Measurements from ENCODE around the gene BLOC1S3.

BLOC1S3 gene

GRCh38 chr19:45177817-45178261 is 745 bp upstream of the BLOC1S3 start, which contains the start of gene TRAPPC6A:
TSS of gene TRAPPC6A (minus strand) at chr19:45178237. CDS start at chr19:45178218, 19 bp downstream.
- no peak for DNase-seq (ENCODE audit: extremely low spot score, insufficient read length, low read depth)
- no peak for FAIRE-seq

GRCh38 chr19:45179072-45179891 is 698 bp downstream of the BLOC1S3 start:
- DNase-seq (ENCODE audit: extremely low spot score, insufficient read length, low read depth) (no peak), FAIRE-seq (no peak)

- DNase-seq (ENCODE audit: extremely low spot score, insufficient read length, low read depth) (no peak), FAIRE-seq (no peak)
Measured at GRCh38 chr19:45179892-45180370, 1.3 kb downstream of the BLOC1S3 start.

- DNase-seq (ENCODE audit: extremely low spot score, insufficient read length, low read depth) = no peak
- FAIRE-seq = no peak
Measured at GRCh38 chr19:45180936-45181335, 2.4 kb downstream of the BLOC1S3 start.

GRCh38 chr19:45182758-45183157 is 4.2 kb downstream of the BLOC1S3 start:
- no peak for FAIRE-seq

GRCh38 chr19:45184115-45184514 is 5.5 kb downstream of the BLOC1S3 start:
- DNase-seq (ENCODE audit: extremely low spot score, insufficient read length, low read depth) = no peak
- FAIRE-seq = no peak

More at GRCh38 chr19:45182758-45183157, 4.2 kb downstream of the BLOC1S3 start:
- no peak for DNase-seq (ENCODE audit: extremely low spot score, insufficient read length, low read depth)

GRCh38 chr19:45186509-45187334 is 8.1 kb downstream of the BLOC1S3 start:
- FAIRE-seq (no peak), DNase-seq (ENCODE audit: extremely low spot score, insufficient read length, low read depth) (no peak)

- FAIRE-seq (peak; percentile 54), DNase-seq (ENCODE audit: extremely low spot score, insufficient read length, low read depth) (peak; percentile 47)
Measured at GRCh38 chr19:45187421-45188100, 9.0 kb downstream of the BLOC1S3 start.

GRCh38 chr19:45189971-45190370 is 11.4 kb downstream of the BLOC1S3 start:
- DNase-seq (ENCODE audit: extremely low spot score, insufficient read length, low read depth) (no peak), FAIRE-seq (no peak)

- FAIRE-seq = no peak
Measured at GRCh38 chr19:45191375-45191774, 12.8 kb downstream of the BLOC1S3 start.

GRCh38 chr19:45195764-45196163 is 17.2 kb downstream of the BLOC1S3 start:
- DNase-seq (ENCODE audit: extremely low spot score, insufficient read length, low read depth) (no peak), FAIRE-seq (no peak)

More at GRCh38 chr19:45191375-45191774, 12.8 kb downstream of the BLOC1S3 start:
- no peak for DNase-seq (ENCODE audit: extremely low spot score, insufficient read length, low read depth)

GRCh38 chr19:45200568-45200967 is 22.0 kb downstream of the BLOC1S3 start:
- FAIRE-seq (no peak), DNase-seq (ENCODE audit: extremely low spot score, insufficient read length, low read depth) (no peak)

- no peak for DNase-seq (ENCODE audit: extremely low spot score, insufficient read length, low read depth)
- FAIRE-seq = no peak
Measured at GRCh38 chr19:45202637-45203036, 24.1 kb downstream of the BLOC1S3 start.

GRCh38 chr19:45205810-45206209 is 27.2 kb downstream of the BLOC1S3 start:
- FAIRE-seq = no peak
- no peak for DNase-seq (ENCODE audit: extremely low spot score, insufficient read length, low read depth)

- FAIRE-seq (no peak), DNase-seq (ENCODE audit: extremely low spot score, insufficient read length, low read depth) (no peak)
Measured at GRCh38 chr19:45206328-45206727, 27.7 kb downstream of the BLOC1S3 start.

- FAIRE-seq (no peak), DNase-seq (ENCODE audit: extremely low spot score, insufficient read length, low read depth) (no peak)
Measured at GRCh38 chr19:45211751-45212381, 33.3 kb downstream of the BLOC1S3 start.

- DNase-seq (ENCODE audit: extremely low spot score, insufficient read length, low read depth) = no peak
- no peak for FAIRE-seq
Measured at GRCh38 chr19:45213031-45213430, 34.4 kb downstream of the BLOC1S3 start.

- DNase-seq (ENCODE audit: extremely low spot score, insufficient read length, low read depth) (no peak), FAIRE-seq (no peak)
Measured at GRCh38 chr19:45215391-45216191, 37.0 kb downstream of the BLOC1S3 start.

GRCh38 chr19:45216667-45217066 is 38.1 kb downstream of the BLOC1S3 start:
- FAIRE-seq (no peak), DNase-seq (ENCODE audit: extremely low spot score, insufficient read length, low read depth) (no peak)
